HEK293 (cell line): ENCODE measurements around the gene HDLBP.

Experiments used
- CTCF ChIA-PET: fragments of 350-600 bp; formaldehyde crosslinking; extraction: SDS; loops from one replicate; lab custom pipeline; 2021; ENCODE audit warnings: antibody characterized with exemption; lab: Yijun Ruan, JAX
- POLR2A ChIA-PET: fragments of 300-600 bp; formaldehyde crosslinking; extraction: SDS; loops from one replicate; lab custom pipeline; 2020; ENCODE audit warnings: antibody characterized with exemption, inconsistent platforms; lab: Yijun Ruan, JAX
- H3K27ac ChIP-seq: fragments of 200-500 bp; sonication (Bioruptor generic); 2 replicates; pipeline ENCODE4 v1.5.1; 2014; ENCODE audit warnings: low read depth, low read length, control low read depth, inconsistent platforms; ENCODE audit errors: extremely low read depth
- H3K36me3 ChIP-seq, 2 experiments: fragments of 200-500 bp in 1 of 2; sonication (Bioruptor generic) in 1 of 2; 1 replicate in 1 of 2; 2 replicates in 1 of 2; pipeline ENCODE4 v1.5.1; 2014 to 2017; ENCODE audit warnings: inconsistent platforms in 2 of 2, low read length in 2 of 2; ENCODE audit not compliant: control insufficient read depth in 2 of 2, insufficient read depth in 1 of 2
- H3K4me1 ChIP-seq: fragments of 200-500 bp; sonication (Bioruptor generic); 2 replicates; pipeline ENCODE4 v1.5.1; 2014; ENCODE audit warnings: mild to moderate bottlenecking, low read length, inconsistent platforms; ENCODE audit not compliant: control insufficient read depth, insufficient read depth
- H3K4me3 ChIP-seq: 2 replicates; pipeline ENCODE4 v1.5.1; 2011; ENCODE audit warnings: low read depth, mild to moderate bottlenecking, control low read depth, low read length, moderate library complexity
- H3K9me3 ChIP-seq: fragments of 200-500 bp; sonication (Bioruptor generic); 2 replicates; pipeline ENCODE4 v1.5.1; 2014; ENCODE audit warnings: low read depth, low read length, inconsistent platforms; ENCODE audit not compliant: control insufficient read depth, insufficient read depth
- EGR2 ChIP-seq: fragments of 450-650 bp; formaldehyde crosslinking; IDR thresholded peaks from 2 replicates; pipeline ENCODE4 v1.5.1; 2016; ENCODE audit warnings: low read depth, missing biosample characterization, missing genetic modification characterization
- KLF1 ChIP-seq: fragments of 450-650 bp; formaldehyde crosslinking; IDR thresholded peaks from 2 replicates; pipeline ENCODE4 v1.5.1; 2016; ENCODE audit warnings: missing biosample characterization, missing genetic modification characterization
- MZF1 ChIP-seq: fragments of 450-650 bp; formaldehyde crosslinking; IDR thresholded peaks from 2 replicates; pipeline ENCODE4 v1.5.1; 2017; ENCODE audit warnings: missing biosample characterization, missing genetic modification characterization, borderline replicate concordance
- PRDM1 ChIP-seq: fragments of 450-650 bp; formaldehyde crosslinking; IDR thresholded peaks from 2 replicates; pipeline ENCODE4; 2016; ENCODE audit warnings: missing biosample characterization, missing genetic modification characterization
- SP3 ChIP-seq: fragments of 450-650 bp; formaldehyde crosslinking; IDR thresholded peaks from 2 replicates; pipeline ENCODE4 v1.5.1; 2016; ENCODE audit warnings: missing biosample characterization, missing genetic modification characterization
- ZBTB20 ChIP-seq: fragments of 450-650 bp; formaldehyde crosslinking; IDR thresholded peaks from 2 replicates; pipeline ENCODE4 v1.5.1; 2016; ENCODE audit warnings: missing biosample characterization, missing genetic modification characterization
- ZBTB21 ChIP-seq: fragments of 450-650 bp; formaldehyde crosslinking; IDR thresholded peaks from 2 replicates; pipeline ENCODE4 v1.5.1; 2017; ENCODE audit warnings: missing biosample characterization, missing genetic modification characterization
- ZBTB7A ChIP-seq: fragments of 450-650 bp; formaldehyde crosslinking; IDR thresholded peaks from 2 replicates; pipeline ENCODE4 v1.5.1; 2016; ENCODE audit warnings: low read depth, missing biosample characterization, missing genetic modification characterization
- ZFHX2 ChIP-seq: fragments of 450-650 bp; formaldehyde crosslinking; conservative IDR thresholded peaks from 2 replicates; pipeline ENCODE4 v1.5.1; 2016; ENCODE audit warnings: missing biosample characterization, missing genetic modification characterization
- ZNF335 ChIP-seq: fragments of 450-650 bp; formaldehyde crosslinking; conservative IDR thresholded peaks from 2 replicates; pipeline ENCODE4 v1.5.1; 2016; ENCODE audit warnings: missing biosample characterization, missing genetic modification characterization
- ZNF366 ChIP-seq: fragments of 450-650 bp; formaldehyde crosslinking; conservative IDR thresholded peaks from 2 replicates; pipeline ENCODE4 v1.5.1; 2016; ENCODE audit warnings: missing biosample characterization, missing genetic modification characterization
- ZNF423 ChIP-seq: fragments of 450-650 bp; formaldehyde crosslinking; IDR thresholded peaks from 2 replicates; pipeline ENCODE4 v1.5.1; 2016; ENCODE audit warnings: missing biosample characterization, missing genetic modification characterization
- ZNF747 ChIP-seq: fragments of 450-650 bp; formaldehyde crosslinking; IDR thresholded peaks from 2 replicates; pipeline ENCODE4 v1.5.1; 2016; ENCODE audit warnings: missing biosample characterization, missing genetic modification characterization
- ZNF785 ChIP-seq: fragments of 450-650 bp; formaldehyde crosslinking; IDR thresholded peaks from 2 replicates; pipeline ENCODE4 v1.5.1; 2016; ENCODE audit warnings: missing biosample characterization, missing genetic modification characterization
- ZSCAN30 ChIP-seq: fragments of 450-650 bp; IDR thresholded peaks from 2 replicates; pipeline ENCODE4 v1.5.1; 2018; ENCODE audit warnings: missing biosample characterization, mild to moderate bottlenecking, missing genetic modification characterization, moderate library complexity
- TF ChIP-seq, protein P1 (sequence below): fragments of 450-650 bp; formaldehyde crosslinking; IDR thresholded peaks from 2 replicates; pipeline ENCODE4 v1.5.1; 2016; ENCODE audit warnings: missing biosample characterization, missing genetic modification characterization
- TF ChIP-seq, protein P2 (sequence below): fragments of 450-650 bp; formaldehyde crosslinking; IDR thresholded peaks from 2 replicates; pipeline ENCODE4 v1.5.1; 2016; ENCODE audit warnings: missing biosample characterization, missing genetic modification characterization, borderline replicate concordance
- TF ChIP-seq, protein P3 (sequence below): fragments of 450-650 bp; formaldehyde crosslinking; IDR thresholded peaks from 2 replicates; pipeline ENCODE4 v1.5.1; 2016; ENCODE audit warnings: missing biosample characterization, missing genetic modification characterization
- TF ChIP-seq, protein P4 (sequence below): fragments of 450-650 bp; formaldehyde crosslinking; IDR thresholded peaks from 2 replicates; pipeline ENCODE4 v1.5.1; 2017; ENCODE audit warnings: missing biosample characterization, missing genetic modification characterization

The HDLBP gene

DNA sequence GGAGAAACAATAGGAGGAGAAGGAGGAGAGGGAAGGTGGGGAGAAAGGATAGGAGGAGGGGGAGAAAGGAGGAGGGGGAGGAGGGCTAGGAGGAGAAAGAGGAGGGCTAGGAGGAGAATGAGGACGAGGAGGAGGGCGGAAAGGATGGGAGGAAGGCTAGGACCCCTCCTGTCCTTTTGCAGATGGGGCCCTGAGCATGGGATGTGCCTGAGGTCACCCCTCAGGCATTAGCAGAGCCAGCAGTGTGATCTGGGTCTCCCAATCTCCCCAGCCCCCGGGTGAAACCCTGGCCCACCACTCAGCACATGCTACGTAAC is 127.6 kb downstream of the HDLBP start:
- CTCF ChIA-PET: no interaction called here
- Histone ChIP-seq H3K27ac (no peak overlapping the region), H3K9me3 (no peaks in the 10 kb centered on the region), H3K4me1 (no peaks in the 10 kb centered on the region), H3K36me3 (peaks cover 0 to 7% of the 10 kb centered on the region in 2 experiments; a peak in 2 of 3 replicates), H3K4me3 (no peak overlapping the region)
- TF ChIP-seq ZFHX2 (tag by site-specific recombination) (0 out of 2 replicates have a peak, but pooled peaks have one; percentile 19), PRDM1 (peak; percentile 74), ZNF366 (tag by site-specific recombination) (peak; percentile 45; the same call in 1 of the 2 replicates), ZSCAN30 (tag by site-specific recombination) (no peak), ZNF423 (tag by site-specific recombination) (no peak), ZNF335 (tag by site-specific recombination) (peak; percentile 30)
- TF ChIP-seq, protein P1, sequence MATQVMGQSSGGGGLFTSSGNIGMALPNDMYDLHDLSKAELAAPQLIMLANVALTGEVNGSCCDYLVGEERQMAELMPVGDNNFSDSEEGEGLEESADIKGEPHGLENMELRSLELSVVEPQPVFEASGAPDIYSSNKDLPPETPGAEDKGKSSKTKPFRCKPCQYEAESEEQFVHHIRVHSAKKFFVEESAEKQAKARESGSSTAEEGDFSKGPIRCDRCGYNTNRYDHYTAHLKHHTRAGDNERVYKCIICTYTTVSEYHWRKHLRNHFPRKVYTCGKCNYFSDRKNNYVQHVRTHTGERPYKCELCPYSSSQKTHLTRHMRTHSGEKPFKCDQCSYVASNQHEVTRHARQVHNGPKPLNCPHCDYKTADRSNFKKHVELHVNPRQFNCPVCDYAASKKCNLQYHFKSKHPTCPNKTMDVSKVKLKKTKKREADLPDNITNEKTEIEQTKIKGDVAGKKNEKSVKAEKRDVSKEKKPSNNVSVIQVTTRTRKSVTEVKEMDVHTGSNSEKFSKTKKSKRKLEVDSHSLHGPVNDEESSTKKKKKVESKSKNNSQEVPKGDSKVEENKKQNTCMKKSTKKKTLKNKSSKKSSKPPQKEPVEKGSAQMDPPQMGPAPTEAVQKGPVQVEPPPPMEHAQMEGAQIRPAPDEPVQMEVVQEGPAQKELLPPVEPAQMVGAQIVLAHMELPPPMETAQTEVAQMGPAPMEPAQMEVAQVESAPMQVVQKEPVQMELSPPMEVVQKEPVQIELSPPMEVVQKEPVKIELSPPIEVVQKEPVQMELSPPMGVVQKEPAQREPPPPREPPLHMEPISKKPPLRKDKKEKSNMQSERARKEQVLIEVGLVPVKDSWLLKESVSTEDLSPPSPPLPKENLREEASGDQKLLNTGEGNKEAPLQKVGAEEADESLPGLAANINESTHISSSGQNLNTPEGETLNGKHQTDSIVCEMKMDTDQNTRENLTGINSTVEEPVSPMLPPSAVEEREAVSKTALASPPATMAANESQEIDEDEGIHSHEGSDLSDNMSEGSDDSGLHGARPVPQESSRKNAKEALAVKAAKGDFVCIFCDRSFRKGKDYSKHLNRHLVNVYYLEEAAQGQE (tag by site-specific recombination): no peak
- POLR2A ChIA-PET: no interaction called here

DNA sequence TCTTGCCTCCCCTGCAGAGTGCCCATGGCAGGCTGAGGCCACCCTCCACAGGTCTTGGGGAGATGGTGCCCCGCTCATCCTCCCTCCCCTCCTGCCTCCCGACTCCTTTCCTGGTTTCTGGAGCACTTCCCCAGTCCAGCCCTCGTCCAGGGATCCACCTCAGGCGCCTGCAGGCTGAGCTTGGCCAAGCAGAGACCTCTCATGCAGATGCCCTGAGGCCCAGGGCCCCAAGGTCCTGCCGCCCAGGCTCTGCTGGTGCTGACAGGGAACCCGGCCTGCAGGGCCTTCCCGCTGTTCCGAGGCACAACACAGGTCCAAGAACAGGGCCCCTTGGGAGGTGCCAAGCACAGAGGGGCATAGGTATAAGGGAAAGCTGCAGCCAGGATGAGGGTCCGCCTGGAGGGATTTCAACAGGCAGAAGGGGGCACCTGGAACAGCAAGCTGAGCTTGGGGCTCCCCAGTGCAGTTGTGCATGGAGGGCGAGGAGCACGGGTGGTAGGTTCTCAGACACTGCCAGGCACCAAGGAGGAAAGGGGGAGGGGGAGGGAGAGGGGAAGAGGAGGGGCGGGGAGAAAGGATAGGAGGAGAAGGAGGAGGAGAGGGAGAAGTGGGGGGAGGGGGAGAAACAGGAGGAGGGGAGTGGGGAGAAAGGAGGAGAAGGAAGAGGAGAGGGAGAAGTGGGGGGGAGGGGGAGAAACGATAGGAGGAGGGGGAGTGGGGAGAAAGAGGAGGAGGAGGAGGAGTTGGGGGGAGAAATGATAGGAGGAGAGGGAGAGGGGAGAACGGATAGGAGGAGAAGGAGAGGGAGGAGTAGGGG is 128.2 kb downstream of the HDLBP start:
- H3K4me3 ChIP-seq: no peak overlapping the region
- POLR2A ChIA-PET: no interaction called here
- CTCF ChIA-PET: no interaction called here
- H3K27ac ChIP-seq: no peak overlapping the region
- H3K36me3 ChIP-seq: peaks cover 0 to 12% of the 10 kb centered on the region in 2 experiments; a peak in 2 of 3 replicates
- TF ChIP-seq, protein P2, sequence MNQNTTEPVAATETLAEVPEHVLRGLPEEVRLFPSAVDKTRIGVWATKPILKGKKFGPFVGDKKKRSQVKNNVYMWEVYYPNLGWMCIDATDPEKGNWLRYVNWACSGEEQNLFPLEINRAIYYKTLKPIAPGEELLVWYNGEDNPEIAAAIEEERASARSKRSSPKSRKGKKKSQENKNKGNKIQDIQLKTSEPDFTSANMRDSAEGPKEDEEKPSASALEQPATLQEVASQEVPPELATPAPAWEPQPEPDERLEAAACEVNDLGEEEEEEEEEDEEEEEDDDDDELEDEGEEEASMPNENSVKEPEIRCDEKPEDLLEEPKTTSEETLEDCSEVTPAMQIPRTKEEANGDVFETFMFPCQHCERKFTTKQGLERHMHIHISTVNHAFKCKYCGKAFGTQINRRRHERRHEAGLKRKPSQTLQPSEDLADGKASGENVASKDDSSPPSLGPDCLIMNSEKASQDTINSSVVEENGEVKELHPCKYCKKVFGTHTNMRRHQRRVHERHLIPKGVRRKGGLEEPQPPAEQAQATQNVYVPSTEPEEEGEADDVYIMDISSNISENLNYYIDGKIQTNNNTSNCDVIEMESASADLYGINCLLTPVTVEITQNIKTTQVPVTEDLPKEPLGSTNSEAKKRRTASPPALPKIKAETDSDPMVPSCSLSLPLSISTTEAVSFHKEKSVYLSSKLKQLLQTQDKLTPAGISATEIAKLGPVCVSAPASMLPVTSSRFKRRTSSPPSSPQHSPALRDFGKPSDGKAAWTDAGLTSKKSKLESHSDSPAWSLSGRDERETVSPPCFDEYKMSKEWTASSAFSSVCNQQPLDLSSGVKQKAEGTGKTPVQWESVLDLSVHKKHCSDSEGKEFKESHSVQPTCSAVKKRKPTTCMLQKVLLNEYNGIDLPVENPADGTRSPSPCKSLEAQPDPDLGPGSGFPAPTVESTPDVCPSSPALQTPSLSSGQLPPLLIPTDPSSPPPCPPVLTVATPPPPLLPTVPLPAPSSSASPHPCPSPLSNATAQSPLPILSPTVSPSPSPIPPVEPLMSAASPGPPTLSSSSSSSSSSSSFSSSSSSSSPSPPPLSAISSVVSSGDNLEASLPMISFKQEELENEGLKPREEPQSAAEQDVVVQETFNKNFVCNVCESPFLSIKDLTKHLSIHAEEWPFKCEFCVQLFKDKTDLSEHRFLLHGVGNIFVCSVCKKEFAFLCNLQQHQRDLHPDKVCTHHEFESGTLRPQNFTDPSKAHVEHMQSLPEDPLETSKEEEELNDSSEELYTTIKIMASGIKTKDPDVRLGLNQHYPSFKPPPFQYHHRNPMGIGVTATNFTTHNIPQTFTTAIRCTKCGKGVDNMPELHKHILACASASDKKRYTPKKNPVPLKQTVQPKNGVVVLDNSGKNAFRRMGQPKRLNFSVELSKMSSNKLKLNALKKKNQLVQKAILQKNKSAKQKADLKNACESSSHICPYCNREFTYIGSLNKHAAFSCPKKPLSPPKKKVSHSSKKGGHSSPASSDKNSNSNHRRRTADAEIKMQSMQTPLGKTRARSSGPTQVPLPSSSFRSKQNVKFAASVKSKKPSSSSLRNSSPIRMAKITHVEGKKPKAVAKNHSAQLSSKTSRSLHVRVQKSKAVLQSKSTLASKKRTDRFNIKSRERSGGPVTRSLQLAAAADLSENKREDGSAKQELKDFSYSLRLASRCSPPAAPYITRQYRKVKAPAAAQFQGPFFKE (tag by site-specific recombination): no peak
- TF ChIP-seq ZBTB21 (tag by site-specific recombination): no peak
- TF ChIP-seq ZNF785 (tag by site-specific recombination): no peak
- peak; percentile 43; the same call in 1 of the 2 replicates for TF ChIP-seq SP3 (tag by site-specific recombination)
- TF ChIP-seq, protein P3, sequence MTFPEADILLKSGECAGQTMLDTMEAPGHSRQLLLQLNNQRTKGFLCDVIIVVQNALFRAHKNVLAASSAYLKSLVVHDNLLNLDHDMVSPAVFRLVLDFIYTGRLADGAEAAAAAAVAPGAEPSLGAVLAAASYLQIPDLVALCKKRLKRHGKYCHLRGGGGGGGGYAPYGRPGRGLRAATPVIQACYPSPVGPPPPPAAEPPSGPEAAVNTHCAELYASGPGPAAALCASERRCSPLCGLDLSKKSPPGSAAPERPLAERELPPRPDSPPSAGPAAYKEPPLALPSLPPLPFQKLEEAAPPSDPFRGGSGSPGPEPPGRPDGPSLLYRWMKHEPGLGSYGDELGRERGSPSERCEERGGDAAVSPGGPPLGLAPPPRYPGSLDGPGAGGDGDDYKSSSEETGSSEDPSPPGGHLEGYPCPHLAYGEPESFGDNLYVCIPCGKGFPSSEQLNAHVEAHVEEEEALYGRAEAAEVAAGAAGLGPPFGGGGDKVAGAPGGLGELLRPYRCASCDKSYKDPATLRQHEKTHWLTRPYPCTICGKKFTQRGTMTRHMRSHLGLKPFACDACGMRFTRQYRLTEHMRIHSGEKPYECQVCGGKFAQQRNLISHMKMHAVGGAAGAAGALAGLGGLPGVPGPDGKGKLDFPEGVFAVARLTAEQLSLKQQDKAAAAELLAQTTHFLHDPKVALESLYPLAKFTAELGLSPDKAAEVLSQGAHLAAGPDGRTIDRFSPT (tag by site-specific recombination): no peak
- TF ChIP-seq, protein P4, sequence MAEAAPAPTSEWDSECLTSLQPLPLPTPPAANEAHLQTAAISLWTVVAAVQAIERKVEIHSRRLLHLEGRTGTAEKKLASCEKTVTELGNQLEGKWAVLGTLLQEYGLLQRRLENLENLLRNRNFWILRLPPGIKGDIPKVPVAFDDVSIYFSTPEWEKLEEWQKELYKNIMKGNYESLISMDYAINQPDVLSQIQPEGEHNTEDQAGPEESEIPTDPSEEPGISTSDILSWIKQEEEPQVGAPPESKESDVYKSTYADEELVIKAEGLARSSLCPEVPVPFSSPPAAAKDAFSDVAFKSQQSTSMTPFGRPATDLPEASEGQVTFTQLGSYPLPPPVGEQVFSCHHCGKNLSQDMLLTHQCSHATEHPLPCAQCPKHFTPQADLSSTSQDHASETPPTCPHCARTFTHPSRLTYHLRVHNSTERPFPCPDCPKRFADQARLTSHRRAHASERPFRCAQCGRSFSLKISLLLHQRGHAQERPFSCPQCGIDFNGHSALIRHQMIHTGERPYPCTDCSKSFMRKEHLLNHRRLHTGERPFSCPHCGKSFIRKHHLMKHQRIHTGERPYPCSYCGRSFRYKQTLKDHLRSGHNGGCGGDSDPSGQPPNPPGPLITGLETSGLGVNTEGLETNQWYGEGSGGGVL (tag by site-specific recombination): peak; percentile 36; the same call in 1 of the 2 replicates
- TF ChIP-seq ZNF747: no peak
- TF ChIP-seq EGR2 (tag by site-specific recombination): peak; percentile 46; the same call in 1 of the 2 replicates
- no peak for TF ChIP-seq ZBTB20 (tag by site-specific recombination)
- TF ChIP-seq MZF1 (tag by site-specific recombination): no peak
- TF ChIP-seq ZBTB7A: no peak
- no peak for TF ChIP-seq KLF1
- no peaks in the 10 kb centered on the region for H3K4me1 ChIP-seq
- no peaks in the 10 kb centered on the region for H3K9me3 ChIP-seq
